ENCODE measurements around the gene IPCEF1.

DNA sequence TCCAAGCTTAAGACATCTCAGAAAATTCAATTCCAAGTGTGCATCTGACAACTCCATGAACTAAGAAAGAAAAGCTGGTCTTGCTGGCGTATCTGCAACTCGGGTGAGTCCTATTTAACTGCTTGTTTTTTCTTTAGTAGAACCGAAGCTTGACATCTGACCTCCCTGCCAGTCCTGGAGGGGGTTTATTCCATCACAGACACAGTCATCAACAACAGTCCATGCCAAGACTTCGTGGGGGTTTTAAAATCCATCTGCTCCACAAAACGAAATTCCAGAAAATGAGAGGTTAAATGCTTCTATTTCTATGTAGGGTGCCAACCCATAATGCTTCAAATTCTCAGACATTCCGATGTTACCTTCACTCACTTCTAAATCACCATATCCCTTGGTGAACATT, 133.9 kb downstream of the IPCEF1 start:
- TF ChIP-seq EZH2 (IDR thresholded peaks at IDR 0.05; ENCODE audit: insufficient read depth, poor library complexity, severe bottlenecking), result no peak
- TF ChIP-seq EZH2phosphoT487 (IDR thresholded peaks at IDR 0.05; ENCODE audit: insufficient read depth, low read depth), result no peak

All from GM23248 (cell line).